Endodermal cell (in vitro differentiated cells): ENCODE data around the gene DKK3. TPM values are rescaled to one million over a fixed set of nuclear protein-coding genes. Genes with fewer than 3 reads are reported as not detected.

ENCODE experiments used
- DNase-seq: peaks from one replicate; pipeline ENCODE4 v3.0.0-alpha.2; 2017
- H3K27ac ChIP-seq: 2 replicates; pipeline ENCODE4 v1.5.1; 2013; ENCODE audit warnings: mild to moderate bottlenecking, low read depth, low read length, moderate library complexity
- H3K27me3 ChIP-seq: 2 replicates; pipeline ENCODE4 v1.6.1; 2013; ENCODE audit warnings: mild to moderate bottlenecking, low read length, moderate library complexity; ENCODE audit not compliant: insufficient read depth, control insufficient read depth, poor library complexity, severe bottlenecking
- H3K36me3 ChIP-seq: 2 replicates; pipeline ENCODE4 v1.7.0; 2013; ENCODE audit warnings: mild to moderate bottlenecking, low read length, moderate library complexity; ENCODE audit not compliant: control insufficient read depth, insufficient read depth
- H3K4me1 ChIP-seq: one replicate; pipeline ENCODE4 v1.7.0; 2013; ENCODE audit warnings: low read length; ENCODE audit not compliant: control insufficient read depth, insufficient read depth
- H3K4me3 ChIP-seq: 2 replicates; pipeline ENCODE4 v1.5.1; 2013; ENCODE audit warnings: mild to moderate bottlenecking, low read length, moderate library complexity
- H3K9ac ChIP-seq: 2 replicates; pipeline ENCODE4 v1.6.1; 2013; ENCODE audit warnings: mild to moderate bottlenecking, low read length, moderate library complexity; ENCODE audit not compliant: poor library complexity, severe bottlenecking; ENCODE audit errors: extremely low read depth
- H3K9me3 ChIP-seq: 2 replicates; pipeline ENCODE4 v1.6.1; 2013; ENCODE audit warnings: mild to moderate bottlenecking, low read length, moderate library complexity; ENCODE audit not compliant: control insufficient read depth
- H3K27ac Mint-ChIP-seq: 2 replicates; pipeline ENCODE4 v1.8.0; 2020; ENCODE audit warnings: mixed read lengths
- H3K27me3 Mint-ChIP-seq: 2 replicates; pipeline ENCODE4 v1.8.0; 2021; ENCODE audit warnings: mild to moderate bottlenecking, mixed read lengths; ENCODE audit not compliant: insufficient read depth
- H3K36me3 Mint-ChIP-seq: 2 replicates; pipeline ENCODE4 v1.8.0; 2020; ENCODE audit warnings: low read depth, mixed read lengths
- H3K4me1 Mint-ChIP-seq: 2 replicates; pipeline ENCODE4 v1.8.0; 2020; ENCODE audit warnings: mixed read lengths
- H3K4me3 Mint-ChIP-seq: 2 replicates; pipeline ENCODE4 v1.8.0; 2020; ENCODE audit warnings: mild to moderate bottlenecking, moderate library complexity, mixed read lengths
- H3K9me3 Mint-ChIP-seq: 2 replicates; pipeline ENCODE4 v1.8.0; 2020; ENCODE audit warnings: mild to moderate bottlenecking, mixed read lengths
- CTCF ChIP-seq: fragments of 200-600 bp; sonication (generic); conservative IDR thresholded peaks from 2 replicates; pipeline ENCODE4 v1.5.0; 2021; ENCODE audit warnings: antibody characterized with exemption, mild to moderate bottlenecking
- WGBS, 2 experiments: methylation state at CpG; one replicate each; pipeline versions ENCODE4 v1.1.5 to v1.1.7; 2013; ENCODE audit warnings: missing lambda C conversion rate in 2 of 2, mixed read lengths in 1 of 2; ENCODE audit not compliant: insufficient coverage in 1 of 2, insufficient read length in 1 of 2; 5-methylcytosine and 5-hydroxymethylcytosine counted together
- total RNA-seq, 2 donors: library from RNA; stranded (reverse); fragmentation: NEBNext Ultra II Directional in 1 of 2; extraction: Animal tissue kit (Norgen Biotek cat#: 25700) in 1 of 2; gene quantifications; 2 replicates in 1 of 2; 3 replicates in 1 of 2; pipeline ENCODE4 v1.2.1, GENCODE V29; 2021

The DKK3 gene
- total RNA-seq, 2 donors from 2014 or later = 18.8 to 42.6 TPM

DNA sequence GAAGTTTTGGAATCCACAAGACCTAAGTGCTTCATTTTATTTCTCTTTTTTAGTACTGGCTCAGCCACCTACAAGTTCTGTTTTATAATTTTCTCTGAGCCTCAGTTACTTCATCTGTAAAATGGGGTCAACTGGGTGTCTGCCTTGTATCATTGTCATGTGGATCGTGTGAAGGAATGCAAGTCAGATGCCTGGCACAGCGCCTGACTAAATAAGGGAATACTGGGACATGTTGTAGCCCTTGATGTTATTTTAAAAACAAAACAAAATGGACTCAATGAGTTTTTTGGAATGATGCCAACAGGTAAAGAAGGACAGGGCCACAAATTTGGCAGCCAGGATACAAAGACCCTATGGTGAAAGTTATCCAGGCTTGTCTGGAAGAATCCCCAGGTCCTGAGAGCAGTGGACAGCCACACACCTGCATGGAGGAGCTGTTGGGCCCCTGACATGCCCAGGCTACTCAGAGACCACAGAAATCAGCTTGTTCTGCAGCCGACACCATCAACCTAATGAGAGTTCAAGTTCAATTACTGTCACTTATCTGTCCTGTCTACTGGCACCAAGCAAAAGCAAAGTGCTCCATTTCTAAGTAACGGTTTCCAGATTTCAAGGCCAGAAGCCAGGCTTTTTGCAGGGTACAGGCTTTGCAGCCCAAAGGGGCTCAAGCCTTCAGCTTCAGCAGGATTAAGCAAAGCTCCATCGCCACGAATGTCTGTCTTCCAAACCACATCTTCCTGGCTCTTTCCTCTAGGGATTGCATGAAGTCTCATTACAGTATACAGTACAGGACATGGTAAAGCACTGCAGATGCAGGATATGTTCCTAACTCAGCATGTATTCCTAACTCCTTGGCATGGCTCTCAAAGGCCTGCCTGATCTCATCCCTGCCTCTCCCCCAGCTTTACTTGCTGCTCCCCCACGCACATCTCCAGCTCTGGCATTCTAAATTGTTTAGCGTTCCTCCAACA is 18.4 kb downstream of the DKK3 start:
- Histone ChIP-seq H3K27me3 (no peaks in the 10 kb centered on the region), H3K27ac (no peak overlapping the region), H3K36me3 (no peaks in the 10 kb centered on the region), H3K4me1 (peaks cover 29% of the 10 kb centered on the region), H3K9me3 (no peaks in the 10 kb centered on the region), H3K9ac (no peak overlapping the region), H3K4me3 (no peak overlapping the region)
- H3K4me3 Mint-ChIP-seq = no peak overlapping the region
- H3K36me3 Mint-ChIP-seq = peaks cover 8% of the 10 kb centered on the region
- no peak for TF ChIP-seq CTCF
- DNase-seq = peak; percentile 41
- WGBS, 2 experiments = 92 to 100% methylated on average over 8 of the region's 8 CpGs
- H3K4me1 Mint-ChIP-seq = peaks cover 66% of the 10 kb centered on the region
- H3K9me3 Mint-ChIP-seq = no peaks in the 10 kb centered on the region
- H3K27me3 Mint-ChIP-seq = no peaks in the 10 kb centered on the region
- no peak overlapping the region for H3K27ac Mint-ChIP-seq

DNA sequence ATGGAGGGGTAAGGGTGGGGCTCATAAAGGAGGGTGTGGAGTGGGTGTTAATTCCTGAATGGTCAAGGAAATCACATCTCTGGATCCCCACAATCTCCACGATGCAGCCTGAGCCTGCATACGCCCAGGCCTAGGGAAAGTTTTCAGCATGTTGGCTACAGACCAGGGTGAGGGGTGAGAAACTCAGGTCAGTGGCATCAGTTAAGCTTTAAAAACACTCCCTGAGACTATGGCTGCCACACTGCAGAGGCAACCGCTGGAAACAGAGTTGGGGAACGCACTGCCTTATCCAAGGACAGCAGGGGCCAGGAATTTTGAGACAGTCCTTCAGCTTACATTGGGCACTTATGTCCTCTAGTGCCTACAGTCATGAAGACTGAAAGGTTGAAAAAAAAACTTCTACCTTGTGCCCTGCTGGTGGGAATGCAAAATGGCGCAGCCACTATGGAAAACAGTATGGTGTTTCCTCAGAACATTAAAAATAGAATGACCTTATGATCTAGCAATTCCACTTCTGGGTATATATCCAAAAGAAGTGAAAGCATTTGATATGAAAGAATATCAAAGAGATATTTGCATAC is 19.7 kb downstream of the DKK3 start:
- Mint-ChIP-seq H3K27me3 (no peaks in the 10 kb centered on the region), H3K9me3 (no peaks in the 10 kb centered on the region), H3K27ac (peak overlapping the region; percentile 48), H3K36me3 (peaks cover 8% of the 10 kb centered on the region), H3K4me3 (no peak overlapping the region), H3K4me1 (peaks cover 74% of the 10 kb centered on the region)
- Histone ChIP-seq H3K9ac (no peak overlapping the region), H3K27ac (no peak overlapping the region), H3K4me3 (no peak overlapping the region), H3K4me1 (peaks cover 30% of the 10 kb centered on the region), H3K9me3 (no peaks in the 10 kb centered on the region), H3K27me3 (no peaks in the 10 kb centered on the region), H3K36me3 (no peaks in the 10 kb centered on the region)
- DNase-seq = peak; percentile 60
- TF ChIP-seq CTCF = peak; percentile 74
- 90 to 94% methylated on average over 2 to 4 of the region's 5 CpGs for WGBS, 2 experiments

DNA sequence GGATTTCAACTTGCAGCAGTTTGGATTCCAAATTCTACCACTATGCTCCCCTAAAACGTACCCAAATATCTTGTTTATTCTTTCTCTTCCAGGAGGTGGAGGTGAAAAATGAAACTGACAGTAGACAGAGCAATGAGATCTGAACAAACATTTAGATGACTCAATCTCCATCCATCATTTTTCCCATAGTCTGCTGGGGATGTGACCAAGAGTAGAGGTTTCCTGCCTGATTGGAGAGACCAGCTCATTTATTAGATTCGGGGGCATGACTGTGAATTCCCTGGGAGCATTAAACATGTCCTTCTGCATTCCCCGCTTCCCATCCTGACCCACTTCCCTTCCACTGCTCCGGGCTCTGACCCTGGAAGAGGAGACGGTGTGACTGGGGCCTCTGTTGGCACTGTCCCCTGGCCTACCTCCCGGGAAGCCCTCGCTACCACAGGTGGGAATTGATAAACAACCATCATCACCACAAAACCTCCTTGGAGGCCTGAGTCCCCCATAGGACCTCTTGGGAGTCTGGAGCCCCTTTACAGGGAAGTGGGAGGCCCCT is 20.3 kb downstream of the DKK3 start:
- Histone ChIP-seq H3K36me3 (no peaks in the 10 kb centered on the region), H3K4me1 (peaks cover 24% of the 10 kb centered on the region), H3K9me3 (no peaks in the 10 kb centered on the region), H3K4me3 (no peak overlapping the region), H3K27ac (no peak overlapping the region), H3K27me3 (no peaks in the 10 kb centered on the region), H3K9ac (no peak overlapping the region)
- 89 to 96% methylated on average over 5 to 7 of the region's 7 CpGs for whole genome bisulfite sequencing, 2 experiments
- Mint-ChIP-seq H3K9me3 (no peaks in the 10 kb centered on the region), H3K27ac (peak overlapping the region; percentile 69), H3K4me1 (peaks cover 70% of the 10 kb centered on the region), H3K4me3 (no peak overlapping the region), H3K36me3 (peaks cover 8% of the 10 kb centered on the region), H3K27me3 (no peaks in the 10 kb centered on the region)
- TF ChIP-seq CTCF = peak; percentile 45
- peak; percentile 50 for DNase-seq
